HPDE6-E6E7 (cell line): ENCODE measurements around the gene TAF1C.

ENCODE experiments used
- DNase-seq: peaks from one replicate; pipeline ENCODE4 v3.0.0; 2011; ENCODE audit warnings: missing footprints; ENCODE audit errors: extremely low spot score

The TAF1C gene

DNA sequence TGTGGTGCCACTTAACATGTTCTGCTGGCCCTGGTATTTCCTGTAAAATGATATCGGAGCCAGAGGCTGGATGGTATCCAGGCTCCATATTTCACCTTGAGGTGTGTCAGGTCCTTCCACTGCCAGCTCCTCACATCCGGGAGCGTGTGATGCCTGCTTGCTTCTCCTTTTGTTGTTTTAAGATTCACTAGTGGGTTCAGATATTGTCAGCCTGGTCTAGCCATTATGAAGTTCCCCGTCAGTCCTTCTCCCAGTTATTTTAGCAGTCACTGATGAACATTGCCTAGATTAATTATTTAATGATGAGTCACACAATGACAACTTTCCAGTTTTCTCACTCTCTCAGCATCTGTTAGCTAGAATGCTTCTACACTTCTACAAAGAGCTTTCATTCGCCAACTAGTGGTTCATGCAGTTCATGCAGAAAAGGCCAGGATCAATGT is 30.5 kb downstream of the TAF1C start:
- no peak for DNase-seq

DNA sequence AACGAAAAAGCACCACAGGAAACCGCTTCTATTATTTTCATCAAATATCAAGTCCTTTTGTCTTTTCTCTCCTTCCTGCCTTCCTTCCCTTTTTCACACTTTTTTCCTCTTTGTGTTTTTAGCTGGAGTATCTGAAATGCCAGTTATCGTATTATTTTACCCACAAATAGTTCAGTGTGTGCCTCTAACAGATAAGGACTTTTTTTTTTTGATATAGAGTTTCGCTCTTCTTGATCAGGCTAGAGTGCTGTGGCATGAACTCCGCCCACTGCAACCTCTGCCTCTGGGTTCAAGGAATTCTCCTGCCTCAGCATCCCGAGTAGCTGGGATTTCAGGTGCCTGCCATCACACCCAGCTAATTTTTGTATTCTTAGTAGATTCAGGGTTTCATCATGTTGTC is 31.1 kb downstream of the TAF1C start:
- no peak for DNase-seq

DNA sequence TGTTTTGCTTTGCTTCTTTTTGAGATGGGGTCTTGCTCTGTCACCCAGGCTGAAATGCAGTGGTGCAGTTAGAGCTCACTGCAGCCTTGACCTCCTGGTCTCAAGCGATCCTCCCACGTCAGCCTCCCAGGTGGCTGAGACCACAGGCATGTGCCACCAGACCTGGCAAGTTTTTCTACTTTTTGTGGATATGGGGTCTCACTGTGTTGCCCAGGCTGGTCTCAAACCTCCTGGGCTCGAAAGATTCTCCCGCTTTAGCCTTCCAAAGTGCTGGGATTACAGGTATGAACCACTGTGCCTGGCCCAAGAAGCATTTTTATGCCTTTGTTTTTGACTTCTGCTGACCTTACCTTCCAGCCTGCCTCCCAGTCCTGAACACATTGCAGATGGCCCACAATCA is 31.6 kb downstream of the TAF1C start:
- DNase-seq, result no peak

DNA sequence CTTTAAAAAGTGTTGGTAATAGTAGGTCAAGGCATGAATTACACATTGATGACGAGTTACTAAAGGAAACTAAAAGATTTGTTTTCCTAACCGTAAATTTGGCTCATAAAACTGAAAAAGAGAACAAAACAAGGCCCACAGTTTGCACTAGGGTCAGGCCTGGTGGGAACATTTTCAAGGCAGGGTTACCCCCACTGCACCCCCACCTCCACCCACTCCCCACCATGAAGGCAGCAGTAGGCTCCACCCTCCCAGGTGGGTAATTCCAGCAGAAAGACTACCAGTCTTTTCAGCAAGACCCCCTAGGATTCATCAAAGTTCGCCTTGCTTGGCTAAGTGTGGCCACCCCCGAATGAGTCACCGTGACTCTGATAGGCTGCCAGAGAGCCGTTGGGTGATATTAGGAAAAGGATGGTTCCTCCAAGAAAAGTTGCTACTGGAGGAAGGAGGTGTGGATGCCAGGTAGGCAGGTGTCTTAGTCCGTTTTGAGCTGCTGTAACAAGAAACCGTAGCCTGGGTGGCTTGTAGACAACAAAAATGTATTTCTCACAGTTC is 33.1 kb downstream of the TAF1C start:
- DNase-seq, result no peak

DNA sequence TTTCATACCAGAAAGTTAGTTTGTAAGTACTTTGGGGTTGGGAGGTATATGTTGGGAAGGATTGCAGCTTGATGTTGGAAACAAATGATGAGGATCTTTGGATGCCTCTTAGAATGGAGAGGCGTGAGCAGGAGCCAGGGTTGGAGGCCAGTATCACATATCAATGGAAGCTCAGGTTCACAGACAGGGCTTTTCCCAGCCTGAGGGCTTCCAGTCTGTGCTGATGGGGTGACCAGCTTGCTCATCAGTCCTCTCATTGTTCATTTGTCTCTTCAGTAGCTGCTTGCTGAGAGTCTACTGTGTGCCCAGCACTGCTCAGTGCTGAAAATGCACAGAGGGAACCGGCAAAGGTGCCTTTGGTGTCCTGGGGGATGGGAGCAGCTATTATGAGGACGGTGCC is 35.9 kb downstream of the TAF1C start:
- no peak for DNase-seq

DNA sequence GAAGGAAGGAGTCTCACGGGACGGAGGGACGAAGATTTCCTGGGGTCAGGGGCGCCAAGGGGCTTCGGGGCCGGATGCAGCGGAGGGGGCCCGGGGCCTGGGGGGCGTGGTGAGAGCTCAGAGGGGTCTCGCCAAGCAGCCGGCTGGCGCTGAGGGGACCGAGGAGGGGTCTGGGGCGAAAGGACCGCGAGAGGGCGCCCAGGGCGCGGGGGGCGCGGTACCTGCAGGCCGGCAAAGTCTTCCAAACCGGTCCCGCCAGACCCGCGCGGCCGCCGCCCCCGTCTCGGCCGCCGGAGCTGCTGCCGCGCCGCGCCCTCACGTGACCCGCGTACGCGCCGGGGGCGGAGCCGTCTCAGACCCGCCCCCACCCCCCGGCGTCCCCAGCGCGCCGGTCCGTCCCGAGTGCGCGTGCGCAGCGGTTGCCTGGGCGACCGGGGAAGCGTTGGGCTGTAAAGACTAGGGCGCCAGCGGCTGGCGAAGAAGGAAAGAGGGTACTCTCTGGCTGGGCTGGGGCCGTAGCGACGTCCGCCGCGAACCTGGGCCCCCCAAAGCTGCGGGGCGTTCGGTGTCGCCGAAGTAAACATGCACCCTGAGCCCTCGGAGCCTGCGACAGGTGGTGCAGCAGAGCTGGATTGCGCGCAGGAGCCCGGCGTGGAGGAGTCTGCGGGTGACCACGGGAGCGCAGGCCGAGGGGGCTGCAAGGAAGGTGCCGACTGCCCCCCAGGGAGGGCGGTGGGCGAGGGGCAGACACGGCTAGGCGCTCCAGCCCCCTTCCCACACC is 41.8 kb downstream of the TAF1C start, which contains the start of the genes DNAAF1 and HSDL1:
DNAAF1 (plus strand) TSS at position 450 of the 781 bp plus-strand sequence; CDS start at position 583, 133 bp downstream.
HSDL1 (minus strand) TSS at position 319 of the 781 bp plus-strand sequence. CDS start 13,856 bp downstream, outside the sequence.
- peak; percentile 98 for DNase-seq

DNA sequence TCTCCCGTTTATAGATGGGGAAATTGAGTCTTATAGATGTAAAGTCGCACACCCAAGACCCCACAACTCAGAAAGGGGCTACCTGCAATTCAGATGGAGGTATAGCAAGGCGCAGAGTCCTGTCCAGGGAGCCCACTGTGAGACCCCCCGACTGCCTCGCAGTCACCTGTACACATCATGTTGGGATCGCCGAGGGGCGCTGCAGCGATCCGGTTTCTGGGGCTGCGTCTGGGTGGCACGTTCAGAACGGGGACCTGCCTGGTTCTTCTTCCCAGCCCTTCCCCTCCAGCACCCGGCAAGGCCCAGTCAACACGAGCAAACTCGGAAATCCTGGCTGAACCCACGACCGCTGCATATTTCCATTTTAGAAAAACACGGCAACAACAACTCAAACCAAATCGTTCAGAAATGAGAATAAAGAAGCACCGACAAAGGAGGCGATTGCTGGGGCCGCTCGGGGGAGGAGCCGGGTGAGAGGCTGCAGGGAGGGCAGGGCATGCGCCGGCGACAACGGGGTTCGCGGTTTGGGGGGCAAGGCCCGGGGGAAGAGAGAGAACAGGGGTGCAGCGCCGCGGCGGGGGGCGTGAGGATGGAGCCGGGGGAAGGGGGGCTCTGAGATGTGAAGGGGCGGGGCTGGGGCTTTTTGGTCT is 42.5 kb downstream of the TAF1C start:
- no peak for DNase-seq

DNA sequence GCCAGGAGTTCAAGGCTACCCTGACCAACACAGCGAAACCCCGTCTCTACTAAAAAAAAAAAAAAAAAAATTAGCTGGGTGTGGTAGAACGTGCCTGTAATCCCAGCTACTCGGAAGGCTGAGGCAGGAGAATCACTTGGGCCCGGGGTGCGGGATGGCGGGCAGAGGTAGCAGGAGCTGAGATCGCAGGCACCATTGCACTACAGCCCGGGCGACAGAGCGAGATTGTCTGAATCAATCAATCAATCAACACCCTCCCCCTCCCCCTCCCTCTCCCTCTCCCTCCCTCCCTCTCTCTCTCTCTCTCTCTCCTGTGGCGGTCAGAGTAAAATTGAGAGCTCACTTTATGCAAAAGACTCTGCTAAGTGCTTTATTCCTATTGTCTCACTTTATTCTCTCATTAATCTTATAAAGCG is 43.1 kb downstream of the TAF1C start:
- no peak for DNase-seq

DNA sequence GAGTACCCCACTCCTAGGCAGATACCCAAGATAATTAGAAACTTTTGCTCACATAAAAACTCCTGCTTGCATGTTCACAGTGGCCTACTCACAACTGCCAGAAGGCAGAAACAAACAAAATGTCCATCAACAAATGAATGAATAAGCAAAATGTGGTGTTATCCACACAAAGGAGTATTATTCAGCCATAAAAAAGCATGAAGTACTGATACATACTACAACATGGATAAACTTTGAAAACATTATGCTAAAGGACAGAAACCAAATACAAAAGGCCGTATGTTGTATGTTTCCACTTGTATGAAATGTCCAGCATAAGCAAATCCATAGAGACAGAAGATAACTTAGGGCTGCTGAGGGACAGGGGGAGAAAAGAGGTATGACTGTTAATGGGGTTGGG is 43.8 kb downstream of the TAF1C start:
- DNase-seq, result no peak

DNA sequence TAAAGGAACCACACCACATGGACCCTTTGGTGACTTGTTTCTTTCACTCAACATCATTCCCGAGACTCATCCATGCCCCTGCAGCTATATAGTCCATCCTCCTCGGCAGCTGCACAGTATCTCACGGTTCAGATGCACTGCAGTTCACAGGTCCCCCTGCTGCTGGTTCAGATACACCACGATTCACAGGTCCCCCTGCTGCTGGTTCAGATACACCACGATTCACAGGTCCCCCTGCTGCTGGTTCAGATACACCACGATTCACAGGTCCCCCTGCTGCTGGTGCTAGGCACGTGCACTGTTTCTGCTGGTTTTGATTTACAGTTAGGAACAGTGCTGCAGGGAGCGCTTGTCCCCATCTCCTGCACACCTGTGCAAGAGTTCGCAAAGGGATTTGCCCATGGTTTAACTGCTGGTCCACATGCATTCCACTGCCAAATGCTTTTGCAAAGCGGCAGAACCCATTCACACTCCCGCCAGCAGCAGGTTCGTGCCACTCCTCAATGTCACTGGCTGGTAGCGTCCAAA is 45.6 kb downstream of the TAF1C start:
- no peak for DNase-seq

DNA sequence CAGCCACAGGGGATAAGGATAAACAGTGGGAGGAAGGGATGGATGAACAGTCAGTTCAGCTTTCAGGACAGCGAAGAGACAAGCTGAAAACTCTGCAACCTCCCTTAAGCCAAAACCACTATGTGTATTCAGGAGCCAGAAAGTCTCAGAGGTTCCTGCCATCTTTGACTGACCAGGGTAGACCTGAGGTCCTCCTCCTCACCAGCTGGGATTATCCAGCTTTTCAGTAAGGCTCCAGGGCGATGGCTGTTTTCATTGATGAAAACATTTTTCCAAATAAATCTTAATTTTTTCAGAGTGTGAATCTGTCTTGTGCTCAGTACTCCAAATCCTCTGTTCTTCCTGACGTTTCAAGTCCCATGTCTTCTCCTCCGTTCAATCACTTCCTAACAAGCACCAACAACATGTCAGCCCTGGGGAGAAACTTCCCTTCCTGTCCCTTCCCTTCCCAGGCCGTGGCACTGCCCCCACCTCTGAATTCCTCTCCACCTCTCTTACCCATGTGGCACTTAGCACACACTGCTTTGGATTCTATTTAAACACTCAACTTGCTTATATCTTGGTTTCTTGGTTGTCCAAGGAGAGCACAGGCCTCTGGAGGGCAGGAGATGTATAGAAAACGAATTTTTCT is 47.1 kb downstream of the TAF1C start:
- no peak for DNase-seq

DNA sequence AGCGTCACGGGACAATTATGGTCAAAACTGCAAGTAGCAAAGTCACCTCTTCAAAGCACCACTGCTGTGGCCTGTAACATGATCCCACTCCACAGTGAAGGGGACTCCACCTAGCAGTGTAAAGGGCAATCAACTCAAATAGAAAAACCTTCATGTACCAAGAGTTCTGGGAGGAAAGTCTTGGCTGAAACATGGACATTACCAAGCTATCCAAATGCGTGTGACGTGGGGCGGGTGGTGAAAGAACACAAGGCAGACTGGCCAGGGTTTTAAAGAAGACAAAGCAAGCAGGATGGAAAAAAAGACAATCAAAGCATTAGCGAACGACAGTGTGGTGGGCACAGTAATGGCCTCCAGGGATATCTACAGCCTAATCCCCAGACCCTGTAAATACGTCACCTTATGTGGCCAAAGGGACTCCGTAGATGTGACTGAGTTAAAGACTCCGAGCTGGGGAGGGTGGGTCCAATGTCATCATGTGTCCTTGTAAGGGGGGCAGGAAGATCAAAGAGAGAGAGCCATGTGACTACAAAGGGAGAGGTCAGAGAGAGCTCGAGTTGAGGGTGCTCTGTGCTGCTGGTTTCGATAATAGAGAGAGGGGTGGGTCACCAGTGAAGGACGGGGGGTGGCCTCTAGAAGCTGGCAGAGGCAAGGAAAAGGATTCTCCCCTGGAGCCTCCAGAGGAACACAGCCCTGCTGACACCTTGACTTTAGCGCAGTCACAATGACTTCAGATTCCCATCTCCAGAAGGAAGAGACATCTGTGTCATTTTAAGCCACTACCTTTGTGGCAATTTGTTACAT is 47.8 kb downstream of the TAF1C start:
- no peak for DNase-seq

DNA sequence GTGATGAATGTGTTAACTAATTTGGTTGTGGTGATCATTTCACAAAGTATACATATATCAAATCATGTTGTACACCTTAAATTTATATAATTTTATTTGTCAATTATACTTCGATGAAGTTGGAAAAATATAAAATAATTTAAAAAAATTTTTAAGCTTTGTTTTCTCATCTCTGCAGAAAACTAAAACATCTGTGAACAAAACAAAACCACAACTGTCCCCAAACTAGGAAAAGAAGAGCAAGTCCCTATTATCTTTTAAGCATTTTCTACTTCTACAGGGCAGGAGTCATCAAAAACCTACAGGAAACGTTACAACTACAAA is 48.4 kb downstream of the TAF1C start:
- no peak for DNase-seq

DNA sequence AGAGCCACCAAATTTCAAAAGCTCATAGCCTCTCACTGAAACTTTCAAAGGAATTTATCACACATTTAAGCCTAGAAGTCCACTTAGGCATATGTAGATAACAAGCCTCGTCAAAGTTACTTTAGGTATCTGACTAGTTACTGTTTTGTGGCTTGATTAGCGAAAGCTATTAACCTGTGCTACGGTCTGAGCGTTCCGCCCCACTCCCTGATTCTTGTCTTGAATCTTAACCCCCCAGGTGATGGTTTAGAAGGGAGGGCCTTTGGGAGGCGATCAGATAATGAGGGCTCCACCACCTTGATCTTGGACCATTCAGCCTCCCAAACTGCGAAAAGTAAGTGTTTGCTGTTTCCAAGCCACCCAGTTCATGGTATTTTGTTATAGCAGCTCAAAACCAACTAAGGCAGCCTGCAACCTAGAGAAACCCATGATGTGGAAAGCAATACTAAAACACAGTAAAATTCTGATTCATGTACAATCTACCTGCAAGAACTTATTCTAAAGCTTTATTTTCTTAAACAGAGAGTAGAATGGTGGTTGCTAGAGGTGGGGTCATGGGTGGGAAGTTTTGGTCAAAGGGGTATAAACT is 49.0 kb downstream of the TAF1C start:
- no peak for DNase-seq

DNA sequence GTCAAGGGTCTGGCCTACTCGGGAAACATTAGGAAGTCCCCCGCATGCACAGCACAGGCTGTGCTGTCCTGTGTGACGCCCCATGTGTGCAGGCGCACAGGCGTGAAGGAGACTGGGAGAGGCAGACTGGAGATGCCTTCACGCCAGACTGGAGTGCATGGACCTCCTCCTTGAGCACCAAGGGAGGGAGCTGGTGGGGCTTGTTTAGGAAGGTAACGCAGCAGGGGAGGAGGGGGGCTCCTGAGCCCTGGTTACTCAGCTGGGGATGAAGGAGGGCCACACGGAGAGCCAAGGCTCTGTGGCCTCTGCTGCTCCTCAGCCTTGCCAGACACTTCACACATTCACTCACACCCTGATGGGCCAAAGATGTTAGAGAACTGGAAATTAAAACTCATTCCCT is 49.6 kb downstream of the TAF1C start:
- no peak for DNase-seq

DNA sequence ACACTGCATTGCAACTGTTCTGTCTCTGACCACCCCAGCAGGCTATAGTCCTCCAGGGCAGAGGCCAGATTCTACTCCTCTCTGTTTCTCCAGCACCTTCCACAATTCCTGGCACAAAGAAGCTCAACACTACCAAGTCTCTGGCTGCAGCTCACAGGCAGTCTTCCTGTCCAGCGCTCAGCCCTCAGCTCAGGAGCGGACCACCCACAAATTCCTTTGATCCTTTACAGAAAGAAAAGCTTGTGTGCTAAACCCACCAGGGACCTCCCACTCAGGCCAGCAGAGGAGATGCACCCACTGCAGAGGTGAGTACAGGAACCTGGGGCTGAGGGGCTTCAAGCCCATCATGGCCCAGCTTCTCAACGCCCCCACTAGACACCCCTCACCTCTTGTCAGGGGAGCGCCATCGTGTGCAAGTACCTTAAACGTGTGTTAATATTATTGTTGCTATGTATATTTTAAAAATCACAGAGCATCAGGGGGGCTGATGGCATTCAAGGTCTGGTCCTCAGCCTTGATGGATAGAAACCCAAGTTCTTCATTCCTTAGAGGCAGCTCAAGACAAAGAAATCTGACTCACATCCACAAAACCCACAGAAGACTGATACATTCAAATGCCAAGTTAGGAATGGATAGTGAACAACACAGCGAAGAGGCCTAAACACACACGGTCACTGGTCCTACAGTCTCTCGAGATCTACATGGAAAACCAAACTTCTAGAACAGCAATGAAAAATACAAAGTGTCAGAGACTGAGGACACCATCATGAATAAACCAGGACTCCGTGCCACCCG is 50.3 kb downstream of the TAF1C start:
- DNase-seq, result no peak

DNA sequence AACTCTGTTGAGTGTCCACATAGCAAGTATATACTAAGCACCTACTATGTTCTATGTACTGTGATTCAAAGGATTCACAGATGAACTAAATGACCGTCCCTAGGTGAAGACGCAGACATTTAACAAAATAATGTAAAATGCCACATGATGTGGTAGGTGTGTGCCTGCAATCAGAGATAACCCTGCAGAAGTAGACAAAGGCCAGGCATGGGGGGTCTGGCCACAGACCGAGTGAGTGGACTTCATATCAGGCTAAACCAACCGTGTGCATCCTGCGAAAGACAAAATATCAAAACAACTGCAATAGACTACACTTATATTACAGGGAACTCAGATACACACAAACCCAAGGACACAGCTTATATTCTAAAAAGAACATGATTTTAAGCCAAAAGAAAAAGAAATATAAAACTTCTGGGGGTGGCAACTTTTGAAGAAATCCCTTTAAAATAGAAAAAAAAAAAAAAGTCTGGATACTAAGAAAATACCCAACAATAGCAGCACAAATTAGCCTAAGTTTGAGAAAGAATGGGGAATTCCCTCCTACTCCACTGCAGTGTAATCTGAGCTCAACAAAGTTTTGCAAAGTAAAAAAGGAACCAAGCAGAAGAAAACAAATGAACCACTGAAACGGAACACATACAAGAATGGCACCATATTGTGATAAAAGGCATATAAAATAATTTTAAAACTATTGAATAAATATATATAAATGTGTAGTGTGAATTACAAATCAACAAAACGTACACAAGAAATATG is 54.2 kb downstream of the TAF1C start:
- DNase-seq, result no peak

DNA sequence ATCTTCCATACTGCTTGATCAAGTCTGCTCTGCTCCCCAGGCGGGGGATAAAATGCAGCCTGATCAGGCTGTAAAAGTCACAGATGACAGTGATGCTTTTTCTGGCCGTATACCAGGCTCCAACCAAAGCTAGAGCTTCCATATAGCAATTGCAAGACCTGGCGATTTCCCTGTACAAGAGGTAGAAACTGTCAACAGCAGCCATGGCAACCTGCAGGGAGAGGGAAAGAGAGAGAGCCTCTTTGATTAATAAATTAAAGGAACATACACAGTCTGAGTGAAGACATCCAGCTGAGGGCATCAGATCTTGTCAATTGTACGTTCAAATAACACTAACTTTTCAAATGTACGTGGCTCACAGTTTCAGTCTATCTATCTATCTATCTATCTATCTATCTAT is 55.7 kb downstream of the TAF1C start:
- DNase-seq, result no peak
